Nephron (organoid): ENCODE results near the gene PLCH1.

Source experiments
- H3K27ac Mint-ChIP-seq, 3 experiments: 2 replicates each; pipeline ENCODE4 v1.8.0; 2020; ENCODE audit warnings: mixed read lengths in 3 of 3, mild to moderate bottlenecking in 2 of 3, moderate library complexity in 1 of 3
- H3K27me3 Mint-ChIP-seq: 2 replicates; pipeline ENCODE4 v1.8.0; 2021; ENCODE audit warnings: low read depth, mild to moderate bottlenecking, moderate library complexity, mixed read lengths
- H3K36me3 Mint-ChIP-seq: 2 replicates; pipeline ENCODE4 v1.8.0; 2020; ENCODE audit warnings: low read depth, mixed read lengths
- H3K4me1 Mint-ChIP-seq: 2 replicates; pipeline ENCODE4 v1.8.0; 2020; ENCODE audit warnings: mixed read lengths
- H3K4me3 Mint-ChIP-seq, 3 experiments: 2 replicates each; pipeline ENCODE4 v1.8.0; 2020; ENCODE audit warnings: mild to moderate bottlenecking in 3 of 3, mixed read lengths in 3 of 3, moderate library complexity in 2 of 3
- H3K9me3 Mint-ChIP-seq: 2 replicates; pipeline ENCODE4 v1.8.0; 2020; ENCODE audit warnings: mixed read lengths
- CTCF ChIP-seq, 3 experiments: fragments of 200-600 bp; sonication (generic); IDR thresholded peaks; one replicate each; pipeline ENCODE4 v1.5.0; 2021; ENCODE audit warnings: antibody characterized with exemption in 3 of 3; ENCODE audit not compliant: unreplicated experiment in 3 of 3

PLCH1 gene

DNA sequence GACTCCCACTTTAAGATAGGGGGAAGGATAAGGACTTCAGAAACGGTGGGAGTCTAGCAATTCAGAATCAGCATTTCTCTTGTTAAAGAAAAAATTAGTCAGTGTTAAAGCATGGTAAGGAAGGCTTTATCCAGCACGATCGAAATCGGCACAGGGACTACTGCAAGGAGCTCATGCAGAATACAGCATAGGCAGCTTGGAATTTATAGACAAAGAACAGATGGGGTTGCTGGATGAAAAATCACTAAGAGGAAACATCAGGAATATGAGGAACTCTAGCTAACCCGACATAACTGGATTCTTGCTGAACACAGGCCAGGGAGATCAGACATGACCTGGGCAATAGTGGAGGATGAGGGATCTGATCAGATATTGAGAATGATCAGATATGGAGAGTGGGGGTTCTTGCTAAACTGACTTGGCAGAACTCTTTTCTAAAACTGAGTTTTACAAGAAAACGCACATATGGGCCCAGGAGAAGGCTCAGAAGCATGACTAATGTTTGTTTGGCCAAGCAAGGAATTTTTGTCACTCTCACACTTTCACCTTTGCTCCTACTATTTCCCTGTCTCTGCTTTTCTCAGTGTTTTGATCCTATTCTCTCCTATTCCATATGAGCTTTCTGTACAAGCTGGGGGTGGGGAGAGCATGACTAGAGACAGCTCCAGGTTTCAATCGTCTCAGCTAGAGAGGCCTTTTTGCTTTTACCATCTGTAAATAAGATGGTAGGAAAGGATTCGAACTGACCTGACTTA is 3.9 kb upstream of the PLCH1 start:
- H3K4me3 Mint-ChIP-seq: no peak overlapping the region
- no peaks in the 10 kb centered on the region for H3K9me3 Mint-ChIP-seq
- peaks cover 44% of the 10 kb centered on the region for H3K27me3 Mint-ChIP-seq
- peak overlapping the region in 2 of 3 experiments; percentile 48 to 90 for H3K27ac Mint-ChIP-seq
- TF ChIP-seq CTCF (IDR thresholded peaks at IDR 0.05; ENCODE audit: unreplicated experiment in 3 of 3): no peak
- H3K4me1 Mint-ChIP-seq: peaks cover 30% of the 10 kb centered on the region
- no peaks in the 10 kb centered on the region for H3K36me3 Mint-ChIP-seq

DNA sequence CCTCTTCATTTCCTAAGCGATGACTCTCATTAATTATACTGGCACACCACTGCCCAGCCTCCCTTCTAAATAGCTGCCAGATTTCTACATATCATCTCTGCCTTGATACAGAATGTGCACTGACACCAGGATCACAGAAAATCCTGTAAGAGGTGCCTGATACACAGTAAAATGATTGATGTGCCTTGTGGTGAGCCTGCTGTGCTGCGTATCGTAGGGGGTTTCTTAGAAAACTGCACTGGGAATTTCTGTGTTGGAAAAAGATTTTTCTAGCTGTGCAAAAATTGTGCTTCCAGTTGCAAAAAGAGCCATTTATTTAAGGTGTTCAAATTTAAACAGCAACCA is 3.0 kb upstream of the PLCH1 start:
- TF ChIP-seq CTCF (IDR thresholded peaks at IDR 0.05; ENCODE audit: unreplicated experiment in 3 of 3): no peak
- no peaks in the 10 kb centered on the region for H3K9me3 Mint-ChIP-seq
- H3K36me3 Mint-ChIP-seq: no peaks in the 10 kb centered on the region
- peak overlapping the region in 1 of 3 experiments; percentile 83 for H3K27ac Mint-ChIP-seq
- H3K4me1 Mint-ChIP-seq: peaks cover 30% of the 10 kb centered on the region
- peaks cover 53% of the 10 kb centered on the region for H3K27me3 Mint-ChIP-seq
- H3K4me3 Mint-ChIP-seq: no peak overlapping the region

DNA sequence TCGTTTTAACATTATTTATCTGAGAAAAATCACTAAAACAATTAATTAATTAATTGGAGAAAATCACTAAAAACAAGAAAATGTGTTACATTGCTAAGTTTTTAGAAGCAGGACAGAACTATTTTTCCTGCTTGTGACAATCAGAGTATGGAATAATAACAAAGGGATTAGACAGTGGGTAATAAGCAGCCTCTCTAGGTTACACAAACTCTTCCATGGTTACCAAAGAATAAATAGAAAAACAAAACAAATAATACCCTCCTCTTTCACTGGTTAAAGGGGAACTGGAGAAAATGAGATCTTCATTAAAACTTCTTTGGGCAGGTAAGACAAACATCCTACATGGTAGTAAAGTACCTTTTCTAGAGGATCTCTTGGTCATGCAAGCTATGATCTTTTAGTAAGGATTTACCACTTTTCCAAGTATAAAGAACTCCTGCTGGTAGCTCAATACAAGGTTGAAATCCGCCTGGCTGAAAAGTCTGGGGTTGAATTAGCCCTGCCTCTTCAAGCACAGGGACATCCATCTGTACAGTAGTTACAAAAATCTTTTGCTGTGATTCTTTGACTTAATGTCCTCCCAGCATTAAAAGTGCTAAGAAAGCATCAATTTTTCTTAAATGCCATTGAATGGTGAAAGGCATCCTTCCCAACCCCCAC is 2.5 kb upstream of the PLCH1 start:
- peak overlapping the region in 2 of 3 experiments; percentile 43 to 53 for H3K4me3 Mint-ChIP-seq
- H3K4me1 Mint-ChIP-seq: peaks cover 32% of the 10 kb centered on the region
- H3K36me3 Mint-ChIP-seq: no peaks in the 10 kb centered on the region
- H3K27me3 Mint-ChIP-seq: peaks cover 58% of the 10 kb centered on the region
- no peak for TF ChIP-seq CTCF (IDR thresholded peaks at IDR 0.05; ENCODE audit: unreplicated experiment in 3 of 3)
- H3K27ac Mint-ChIP-seq: peak overlapping the region in 1 of 3 experiments; percentile 83
- H3K9me3 Mint-ChIP-seq: no peaks in the 10 kb centered on the region

DNA sequence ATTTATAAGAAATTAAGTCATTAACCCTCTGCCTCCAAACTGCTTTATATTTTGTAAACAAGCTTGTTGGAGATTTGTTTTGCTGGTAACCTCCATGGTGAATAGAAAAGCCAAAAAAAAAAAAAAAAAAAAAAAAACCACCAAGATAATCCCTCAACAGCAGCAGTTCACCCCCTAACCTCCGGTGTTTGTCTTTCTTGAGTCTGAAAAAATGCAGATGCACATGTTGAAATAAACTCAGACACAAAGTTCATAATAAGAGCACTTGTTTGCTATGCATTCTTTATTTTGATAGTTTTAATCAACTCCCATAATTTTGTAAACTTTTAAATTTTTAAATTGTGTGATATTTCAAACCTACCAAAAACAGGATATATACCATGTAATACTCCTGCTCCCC is 1.8 kb upstream of the PLCH1 start:
- no peaks in the 10 kb centered on the region for H3K36me3 Mint-ChIP-seq
- H3K27ac Mint-ChIP-seq: peak overlapping the region in 1 of 3 experiments; percentile 83
- no peak for TF ChIP-seq CTCF (IDR thresholded peaks at IDR 0.05; ENCODE audit: unreplicated experiment in 3 of 3)
- H3K9me3 Mint-ChIP-seq: no peaks in the 10 kb centered on the region
- H3K27me3 Mint-ChIP-seq: peaks cover 60% of the 10 kb centered on the region
- peaks cover 35% of the 10 kb centered on the region for H3K4me1 Mint-ChIP-seq
- H3K4me3 Mint-ChIP-seq: peak overlapping the region; percentile 28 to 49 (median 48)

DNA sequence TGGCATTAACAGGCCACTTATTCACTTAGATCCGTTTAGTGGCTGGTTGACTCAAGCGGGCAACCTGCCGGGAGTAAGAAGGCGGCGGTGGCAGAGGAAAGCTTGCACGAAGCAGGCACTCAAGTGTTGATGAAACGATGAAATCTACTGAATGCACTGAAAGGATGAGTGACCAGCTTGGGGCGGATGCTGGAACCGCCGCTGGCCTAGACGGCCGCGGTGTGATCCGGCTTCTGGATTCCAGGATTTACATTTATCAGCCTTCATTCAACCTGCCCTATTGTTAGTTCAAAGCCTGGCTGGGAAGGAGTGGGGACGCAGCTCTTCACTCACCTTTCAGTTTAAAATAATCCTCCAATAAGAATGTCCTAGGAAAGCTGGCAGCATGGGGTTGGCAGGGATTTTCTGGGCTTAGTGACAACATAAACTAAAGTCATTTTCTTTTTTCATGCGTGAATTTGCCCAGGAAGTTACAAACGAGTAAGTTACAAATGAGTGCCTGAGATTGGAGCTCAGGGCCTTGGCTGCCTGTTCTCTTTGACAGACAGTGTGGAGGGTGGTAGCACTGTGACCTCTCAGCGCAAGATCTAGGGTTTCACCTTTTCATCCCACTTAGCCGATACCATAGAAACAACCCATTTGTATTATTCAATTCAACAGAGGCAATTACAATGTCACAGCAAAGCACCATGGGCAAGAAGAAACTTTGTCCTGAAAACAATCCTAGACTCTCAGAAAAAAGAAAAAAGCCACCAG is 1.1 kb upstream of the PLCH1 start:
- no peak for TF ChIP-seq CTCF (IDR thresholded peaks at IDR 0.05; ENCODE audit: unreplicated experiment in 3 of 3)
- H3K4me1 Mint-ChIP-seq: peaks cover 39% of the 10 kb centered on the region
- H3K4me3 Mint-ChIP-seq: peak overlapping the region; percentile 92 to 98 (median 95)
- H3K27ac Mint-ChIP-seq: peak overlapping the region; percentile 52 to 84 (median 74)
- H3K36me3 Mint-ChIP-seq: no peaks in the 10 kb centered on the region
- H3K9me3 Mint-ChIP-seq: no peaks in the 10 kb centered on the region
- peaks cover 60% of the 10 kb centered on the region for H3K27me3 Mint-ChIP-seq
